WTC11 (cell line): ENCODE results near the gene ARMH1. TPM values are rescaled to one million over a fixed set of nuclear protein-coding genes. Genes with fewer than 3 reads are reported as not detected.

ENCODE experiments used
- ATAC-seq: fragments of 200-7000 bp; cut with Tn5 transposase; 2 replicates; pipeline ENCODE4 v1.10.0; 2021; ENCODE audit warnings: mild to moderate bottlenecking, moderate library complexity
- CTCF ChIA-PET: fragments of 300-600 bp; sonication (Branson Sonifier 250); formaldehyde crosslinking; loops from one replicate; lab custom pipeline; 2021; ENCODE audit warnings: antibody characterized with exemption; lab: Charles Lee
- POLR2A ChIA-PET: fragments of 350-600 bp; sonication (Branson Sonifier 250); formaldehyde crosslinking; loops from one replicate; lab custom pipeline; 2021; ENCODE audit warnings: antibody characterized with exemption; lab: Charles Lee
- DNase-seq: peaks from one replicate; pipeline ENCODE4 v3.0.0; 2021; ENCODE audit warnings: low spot score
- H3K27ac Mint-ChIP-seq: 2 replicates; pipeline ENCODE4 v1.8.0; 2021; ENCODE audit warnings: mixed read lengths
- H3K27me3 Mint-ChIP-seq: 2 replicates; pipeline ENCODE4 v1.8.0; 2021; ENCODE audit warnings: low read depth, mild to moderate bottlenecking, moderate library complexity, mixed read lengths
- H3K36me3 Mint-ChIP-seq: 2 replicates; pipeline ENCODE4 v1.8.0; 2021; ENCODE audit warnings: mixed read lengths
- H3K4me1 Mint-ChIP-seq: 2 replicates; pipeline ENCODE4 v1.8.0; 2022; ENCODE audit warnings: mixed read lengths
- H3K4me3 Mint-ChIP-seq: 2 replicates; pipeline ENCODE4 v1.8.0; 2021; ENCODE audit warnings: mild to moderate bottlenecking, moderate library complexity, mixed read lengths
- H3K9me3 Mint-ChIP-seq: 2 replicates; pipeline ENCODE4 v1.8.0; 2021; ENCODE audit warnings: mixed read lengths
- IRF2 ChIP-seq: sonication (generic); formaldehyde crosslinking; IDR thresholded peaks from 2 replicates; pipeline ENCODE4 v1.8.0; 2022; ENCODE audit warnings: low read depth, missing genetic modification reagents, borderline replicate concordance
- MYBL2 ChIP-seq: sonication (generic); formaldehyde crosslinking; IDR thresholded peaks from 2 replicates; pipeline ENCODE4 v1.8.1; 2023; ENCODE audit warnings: mild to moderate bottlenecking, moderate library complexity, missing genetic modification reagents
- NFYB ChIP-seq: sonication (generic); formaldehyde crosslinking; conservative IDR thresholded peaks from 2 replicates; pipeline ENCODE4 v1.8.0; 2022; ENCODE audit warnings: low read depth, missing genetic modification reagents
- ZNF317 ChIP-seq: sonication (generic); formaldehyde crosslinking; IDR thresholded peaks from 2 replicates; pipeline ENCODE4 v1.8.1; 2023; ENCODE audit warnings: low read depth, mild to moderate bottlenecking, moderate library complexity, missing genetic modification reagents, borderline replicate concordance
- ZNF416 ChIP-seq: fragments of 250-450 bp; sonication (Bioruptor Pico); IDR thresholded peaks from 2 replicates; pipeline ENCODE4 v1.9.0; 2021; ENCODE audit warnings: mild to moderate bottlenecking, inconsistent platforms
- total RNA-seq: library from RNA; stranded (reverse); gene quantifications from 3 replicates; pipeline ENCODE4 v1.2.3, GENCODE V29; 2021
- TF ChIP-seq, protein P1 (sequence below): sonication (generic); formaldehyde crosslinking; IDR thresholded peaks from 2 replicates; pipeline ENCODE4 v1.8.0; 2022; ENCODE audit warnings: missing genetic modification reagents
- TF ChIP-seq, protein P2 (sequence below): sonication (generic); formaldehyde crosslinking; IDR thresholded peaks from 2 replicates; pipeline ENCODE4 v1.8.0; 2023; ENCODE audit warnings: mild to moderate bottlenecking, missing genetic modification reagents
- TF ChIP-seq, protein P3 (sequence below): sonication (generic); formaldehyde crosslinking; conservative IDR thresholded peaks from 2 replicates; pipeline ENCODE4 v1.8.1; 2022; ENCODE audit warnings: mild to moderate bottlenecking, missing genetic modification reagents
- TF ChIP-seq, protein P4 (sequence below): fragments of 200-600 bp; IDR thresholded peaks from 2 replicates; pipeline ENCODE4 v1.8.0; 2022; ENCODE audit warnings: antibody characterized with exemption
- TF ChIP-seq, protein P5 (sequence below): sonication (generic); formaldehyde crosslinking; IDR thresholded peaks from 2 replicates; pipeline ENCODE4 v1.8.0; 2022; ENCODE audit warnings: mild to moderate bottlenecking, missing genetic modification reagents
- TF ChIP-seq, protein P6 (sequence below): fragments of 250-450 bp; sonication (Bioruptor Pico); IDR thresholded peaks from 2 replicates; pipeline ENCODE4 v1.9.0; 2021; ENCODE audit warnings: mild to moderate bottlenecking
- TF ChIP-seq, protein P7 (sequence below): sonication (generic); formaldehyde crosslinking; IDR thresholded peaks from 2 replicates; pipeline ENCODE4 v1.8.1; 2022; ENCODE audit warnings: mild to moderate bottlenecking, missing genetic modification reagents, moderate library complexity, borderline replicate concordance
- TF ChIP-seq, protein P8 (sequence below): sonication (generic); formaldehyde crosslinking; IDR thresholded peaks from 2 replicates; pipeline ENCODE4 v1.8.0; 2022; ENCODE audit warnings: mild to moderate bottlenecking, missing genetic modification reagents
- TF ChIP-seq, protein P9 (sequence below): sonication (generic); formaldehyde crosslinking; IDR thresholded peaks from 2 replicates; pipeline ENCODE4 v1.8.1; 2023; ENCODE audit warnings: mild to moderate bottlenecking, missing genetic modification reagents
- TF ChIP-seq, protein P10 (sequence below): sonication (generic); formaldehyde crosslinking; IDR thresholded peaks from 2 replicates; pipeline ENCODE4 v1.8.0; 2022; ENCODE audit warnings: mild to moderate bottlenecking, missing genetic modification reagents

ARMH1 gene
- total RNA-seq, 1 experiment from 2014 or later: 0.74 TPM

DNA sequence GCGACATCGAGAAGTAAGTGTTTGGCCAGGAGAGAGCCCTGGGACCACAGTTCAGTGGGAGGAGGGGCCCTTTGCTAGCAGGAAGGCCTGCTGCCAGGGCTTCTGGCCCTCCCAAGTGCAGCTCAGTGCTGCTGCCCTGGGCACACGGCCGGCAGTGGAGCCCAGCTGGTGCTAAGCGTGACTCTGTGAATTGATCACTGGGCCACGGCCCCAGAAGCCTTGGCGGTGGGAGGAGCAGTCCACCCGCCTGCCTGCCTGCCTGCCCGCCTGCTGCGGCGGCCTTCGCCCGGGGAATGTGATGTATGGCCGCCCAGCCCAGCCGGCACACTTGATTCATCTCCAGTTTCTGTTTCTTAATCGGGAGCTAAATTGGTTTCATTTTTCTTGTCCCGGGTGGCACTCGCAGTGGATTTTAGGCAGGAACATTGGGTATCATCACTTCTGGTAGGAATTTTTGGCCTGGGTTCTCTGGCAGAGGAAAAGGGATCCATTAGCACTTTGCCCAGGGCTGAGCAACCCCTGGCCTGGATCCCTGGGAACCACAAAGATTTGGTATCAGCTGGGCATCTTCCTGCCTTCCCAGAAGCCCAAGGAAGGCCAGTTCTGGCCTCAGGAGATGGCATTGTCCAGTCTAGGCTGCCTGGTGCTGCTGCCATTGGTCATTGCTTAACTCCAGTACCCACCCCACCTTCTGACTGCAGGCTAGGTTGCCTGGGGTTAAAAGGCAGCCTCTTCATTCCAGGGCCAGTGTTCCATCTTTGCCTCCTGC, 28.9 kb upstream of the ARMH1 start:
- POLR2A ChIA-PET: no interaction called here
- H3K27me3 Mint-ChIP-seq: no peaks in the 10 kb centered on the region
- H3K36me3 Mint-ChIP-seq: peaks cover 56% of the 10 kb centered on the region
- H3K4me1 Mint-ChIP-seq: peaks cover 18% of the 10 kb centered on the region
- DNase-seq: no peak
- H3K27ac Mint-ChIP-seq: no peak overlapping the region
- no peak for TF ChIP-seq IRF2 (CRISPR knock-in tag)
- no peak for TF ChIP-seq NFYB (CRISPR knock-in tag)
- TF ChIP-seq, protein P1, sequence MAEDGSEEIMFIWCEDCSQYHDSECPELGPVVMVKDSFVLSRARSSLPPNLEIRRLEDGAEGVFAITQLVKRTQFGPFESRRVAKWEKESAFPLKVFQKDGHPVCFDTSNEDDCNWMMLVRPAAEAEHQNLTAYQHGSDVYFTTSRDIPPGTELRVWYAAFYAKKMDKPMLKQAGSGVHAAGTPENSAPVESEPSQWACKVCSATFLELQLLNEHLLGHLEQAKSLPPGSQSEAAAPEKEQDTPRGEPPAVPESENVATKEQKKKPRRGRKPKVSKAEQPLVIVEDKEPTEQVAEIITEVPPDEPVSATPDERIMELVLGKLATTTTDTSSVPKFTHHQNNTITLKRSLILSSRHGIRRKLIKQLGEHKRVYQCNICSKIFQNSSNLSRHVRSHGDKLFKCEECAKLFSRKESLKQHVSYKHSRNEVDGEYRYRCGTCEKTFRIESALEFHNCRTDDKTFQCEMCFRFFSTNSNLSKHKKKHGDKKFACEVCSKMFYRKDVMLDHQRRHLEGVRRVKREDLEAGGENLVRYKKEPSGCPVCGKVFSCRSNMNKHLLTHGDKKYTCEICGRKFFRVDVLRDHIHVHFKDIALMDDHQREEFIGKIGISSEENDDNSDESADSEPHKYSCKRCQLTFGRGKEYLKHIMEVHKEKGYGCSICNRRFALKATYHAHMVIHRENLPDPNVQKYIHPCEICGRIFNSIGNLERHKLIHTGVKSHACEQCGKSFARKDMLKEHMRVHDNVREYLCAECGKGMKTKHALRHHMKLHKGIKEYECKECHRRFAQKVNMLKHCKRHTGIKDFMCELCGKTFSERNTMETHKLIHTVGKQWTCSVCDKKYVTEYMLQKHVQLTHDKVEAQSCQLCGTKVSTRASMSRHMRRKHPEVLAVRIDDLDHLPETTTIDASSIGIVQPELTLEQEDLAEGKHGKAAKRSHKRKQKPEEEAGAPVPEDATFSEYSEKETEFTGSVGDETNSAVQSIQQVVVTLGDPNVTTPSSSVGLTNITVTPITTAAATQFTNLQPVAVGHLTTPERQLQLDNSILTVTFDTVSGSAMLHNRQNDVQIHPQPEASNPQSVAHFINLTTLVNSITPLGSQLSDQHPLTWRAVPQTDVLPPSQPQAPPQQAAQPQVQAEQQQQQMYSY (CRISPR knock-in tag): no peak
- TF ChIP-seq, protein P2, sequence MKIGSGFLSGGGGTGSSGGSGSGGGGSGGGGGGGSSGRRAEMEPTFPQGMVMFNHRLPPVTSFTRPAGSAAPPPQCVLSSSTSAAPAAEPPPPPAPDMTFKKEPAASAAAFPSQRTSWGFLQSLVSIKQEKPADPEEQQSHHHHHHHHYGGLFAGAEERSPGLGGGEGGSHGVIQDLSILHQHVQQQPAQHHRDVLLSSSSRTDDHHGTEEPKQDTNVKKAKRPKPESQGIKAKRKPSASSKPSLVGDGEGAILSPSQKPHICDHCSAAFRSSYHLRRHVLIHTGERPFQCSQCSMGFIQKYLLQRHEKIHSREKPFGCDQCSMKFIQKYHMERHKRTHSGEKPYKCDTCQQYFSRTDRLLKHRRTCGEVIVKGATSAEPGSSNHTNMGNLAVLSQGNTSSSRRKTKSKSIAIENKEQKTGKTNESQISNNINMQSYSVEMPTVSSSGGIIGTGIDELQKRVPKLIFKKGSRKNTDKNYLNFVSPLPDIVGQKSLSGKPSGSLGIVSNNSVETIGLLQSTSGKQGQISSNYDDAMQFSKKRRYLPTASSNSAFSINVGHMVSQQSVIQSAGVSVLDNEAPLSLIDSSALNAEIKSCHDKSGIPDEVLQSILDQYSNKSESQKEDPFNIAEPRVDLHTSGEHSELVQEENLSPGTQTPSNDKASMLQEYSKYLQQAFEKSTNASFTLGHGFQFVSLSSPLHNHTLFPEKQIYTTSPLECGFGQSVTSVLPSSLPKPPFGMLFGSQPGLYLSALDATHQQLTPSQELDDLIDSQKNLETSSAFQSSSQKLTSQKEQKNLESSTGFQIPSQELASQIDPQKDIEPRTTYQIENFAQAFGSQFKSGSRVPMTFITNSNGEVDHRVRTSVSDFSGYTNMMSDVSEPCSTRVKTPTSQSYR (CRISPR knock-in tag): no peak
- TF ChIP-seq, protein P3, sequence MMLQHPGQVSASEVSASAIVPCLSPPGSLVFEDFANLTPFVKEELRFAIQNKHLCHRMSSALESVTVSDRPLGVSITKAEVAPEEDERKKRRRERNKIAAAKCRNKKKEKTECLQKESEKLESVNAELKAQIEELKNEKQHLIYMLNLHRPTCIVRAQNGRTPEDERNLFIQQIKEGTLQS (CRISPR knock-in tag): no peak
- TF ChIP-seq, protein P4, sequence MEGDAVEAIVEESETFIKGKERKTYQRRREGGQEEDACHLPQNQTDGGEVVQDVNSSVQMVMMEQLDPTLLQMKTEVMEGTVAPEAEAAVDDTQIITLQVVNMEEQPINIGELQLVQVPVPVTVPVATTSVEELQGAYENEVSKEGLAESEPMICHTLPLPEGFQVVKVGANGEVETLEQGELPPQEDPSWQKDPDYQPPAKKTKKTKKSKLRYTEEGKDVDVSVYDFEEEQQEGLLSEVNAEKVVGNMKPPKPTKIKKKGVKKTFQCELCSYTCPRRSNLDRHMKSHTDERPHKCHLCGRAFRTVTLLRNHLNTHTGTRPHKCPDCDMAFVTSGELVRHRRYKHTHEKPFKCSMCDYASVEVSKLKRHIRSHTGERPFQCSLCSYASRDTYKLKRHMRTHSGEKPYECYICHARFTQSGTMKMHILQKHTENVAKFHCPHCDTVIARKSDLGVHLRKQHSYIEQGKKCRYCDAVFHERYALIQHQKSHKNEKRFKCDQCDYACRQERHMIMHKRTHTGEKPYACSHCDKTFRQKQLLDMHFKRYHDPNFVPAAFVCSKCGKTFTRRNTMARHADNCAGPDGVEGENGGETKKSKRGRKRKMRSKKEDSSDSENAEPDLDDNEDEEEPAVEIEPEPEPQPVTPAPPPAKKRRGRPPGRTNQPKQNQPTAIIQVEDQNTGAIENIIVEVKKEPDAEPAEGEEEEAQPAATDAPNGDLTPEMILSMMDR: no peak
- no peak for TF ChIP-seq MYBL2
- no peak for TF ChIP-seq ZNF317 (CRISPR knock-in tag)
- no peak for TF ChIP-seq ZNF416
- TF ChIP-seq, protein P5, sequence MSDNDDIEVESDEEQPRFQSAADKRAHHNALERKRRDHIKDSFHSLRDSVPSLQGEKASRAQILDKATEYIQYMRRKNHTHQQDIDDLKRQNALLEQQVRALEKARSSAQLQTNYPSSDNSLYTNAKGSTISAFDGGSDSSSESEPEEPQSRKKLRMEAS (CRISPR knock-in tag): no peak
- TF ChIP-seq, protein P6, sequence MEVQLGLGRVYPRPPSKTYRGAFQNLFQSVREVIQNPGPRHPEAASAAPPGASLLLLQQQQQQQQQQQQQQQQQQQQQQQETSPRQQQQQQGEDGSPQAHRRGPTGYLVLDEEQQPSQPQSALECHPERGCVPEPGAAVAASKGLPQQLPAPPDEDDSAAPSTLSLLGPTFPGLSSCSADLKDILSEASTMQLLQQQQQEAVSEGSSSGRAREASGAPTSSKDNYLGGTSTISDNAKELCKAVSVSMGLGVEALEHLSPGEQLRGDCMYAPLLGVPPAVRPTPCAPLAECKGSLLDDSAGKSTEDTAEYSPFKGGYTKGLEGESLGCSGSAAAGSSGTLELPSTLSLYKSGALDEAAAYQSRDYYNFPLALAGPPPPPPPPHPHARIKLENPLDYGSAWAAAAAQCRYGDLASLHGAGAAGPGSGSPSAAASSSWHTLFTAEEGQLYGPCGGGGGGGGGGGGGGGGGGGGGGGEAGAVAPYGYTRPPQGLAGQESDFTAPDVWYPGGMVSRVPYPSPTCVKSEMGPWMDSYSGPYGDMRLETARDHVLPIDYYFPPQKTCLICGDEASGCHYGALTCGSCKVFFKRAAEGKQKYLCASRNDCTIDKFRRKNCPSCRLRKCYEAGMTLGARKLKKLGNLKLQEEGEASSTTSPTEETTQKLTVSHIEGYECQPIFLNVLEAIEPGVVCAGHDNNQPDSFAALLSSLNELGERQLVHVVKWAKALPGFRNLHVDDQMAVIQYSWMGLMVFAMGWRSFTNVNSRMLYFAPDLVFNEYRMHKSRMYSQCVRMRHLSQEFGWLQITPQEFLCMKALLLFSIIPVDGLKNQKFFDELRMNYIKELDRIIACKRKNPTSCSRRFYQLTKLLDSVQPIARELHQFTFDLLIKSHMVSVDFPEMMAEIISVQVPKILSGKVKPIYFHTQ (CRISPR knock-in tag): no peak
- TF ChIP-seq, protein P7, sequence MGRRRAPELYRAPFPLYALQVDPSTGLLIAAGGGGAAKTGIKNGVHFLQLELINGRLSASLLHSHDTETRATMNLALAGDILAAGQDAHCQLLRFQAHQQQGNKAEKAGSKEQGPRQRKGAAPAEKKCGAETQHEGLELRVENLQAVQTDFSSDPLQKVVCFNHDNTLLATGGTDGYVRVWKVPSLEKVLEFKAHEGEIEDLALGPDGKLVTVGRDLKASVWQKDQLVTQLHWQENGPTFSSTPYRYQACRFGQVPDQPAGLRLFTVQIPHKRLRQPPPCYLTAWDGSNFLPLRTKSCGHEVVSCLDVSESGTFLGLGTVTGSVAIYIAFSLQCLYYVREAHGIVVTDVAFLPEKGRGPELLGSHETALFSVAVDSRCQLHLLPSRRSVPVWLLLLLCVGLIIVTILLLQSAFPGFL: no peak
- TF ChIP-seq, protein P8, sequence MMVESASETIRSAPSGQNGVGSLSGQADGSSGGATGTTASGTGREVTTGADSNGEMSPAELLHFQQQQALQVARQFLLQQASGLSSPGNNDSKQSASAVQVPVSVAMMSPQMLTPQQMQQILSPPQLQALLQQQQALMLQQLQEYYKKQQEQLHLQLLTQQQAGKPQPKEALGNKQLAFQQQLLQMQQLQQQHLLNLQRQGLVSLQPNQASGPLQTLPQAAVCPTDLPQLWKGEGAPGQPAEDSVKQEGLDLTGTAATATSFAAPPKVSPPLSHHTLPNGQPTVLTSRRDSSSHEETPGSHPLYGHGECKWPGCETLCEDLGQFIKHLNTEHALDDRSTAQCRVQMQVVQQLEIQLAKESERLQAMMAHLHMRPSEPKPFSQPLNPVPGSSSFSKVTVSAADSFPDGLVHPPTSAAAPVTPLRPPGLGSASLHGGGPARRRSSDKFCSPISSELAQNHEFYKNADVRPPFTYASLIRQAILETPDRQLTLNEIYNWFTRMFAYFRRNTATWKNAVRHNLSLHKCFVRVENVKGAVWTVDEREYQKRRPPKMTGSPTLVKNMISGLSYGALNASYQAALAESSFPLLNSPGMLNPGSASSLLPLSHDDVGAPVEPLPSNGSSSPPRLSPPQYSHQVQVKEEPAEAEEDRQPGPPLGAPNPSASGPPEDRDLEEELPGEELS (CRISPR knock-in tag): no peak
- TF ChIP-seq, protein P9, sequence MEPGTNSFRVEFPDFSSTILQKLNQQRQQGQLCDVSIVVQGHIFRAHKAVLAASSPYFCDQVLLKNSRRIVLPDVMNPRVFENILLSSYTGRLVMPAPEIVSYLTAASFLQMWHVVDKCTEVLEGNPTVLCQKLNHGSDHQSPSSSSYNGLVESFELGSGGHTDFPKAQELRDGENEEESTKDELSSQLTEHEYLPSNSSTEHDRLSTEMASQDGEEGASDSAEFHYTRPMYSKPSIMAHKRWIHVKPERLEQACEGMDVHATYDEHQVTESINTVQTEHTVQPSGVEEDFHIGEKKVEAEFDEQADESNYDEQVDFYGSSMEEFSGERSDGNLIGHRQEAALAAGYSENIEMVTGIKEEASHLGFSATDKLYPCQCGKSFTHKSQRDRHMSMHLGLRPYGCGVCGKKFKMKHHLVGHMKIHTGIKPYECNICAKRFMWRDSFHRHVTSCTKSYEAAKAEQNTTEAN (CRISPR knock-in tag): no peak
- TF ChIP-seq, protein P10, sequence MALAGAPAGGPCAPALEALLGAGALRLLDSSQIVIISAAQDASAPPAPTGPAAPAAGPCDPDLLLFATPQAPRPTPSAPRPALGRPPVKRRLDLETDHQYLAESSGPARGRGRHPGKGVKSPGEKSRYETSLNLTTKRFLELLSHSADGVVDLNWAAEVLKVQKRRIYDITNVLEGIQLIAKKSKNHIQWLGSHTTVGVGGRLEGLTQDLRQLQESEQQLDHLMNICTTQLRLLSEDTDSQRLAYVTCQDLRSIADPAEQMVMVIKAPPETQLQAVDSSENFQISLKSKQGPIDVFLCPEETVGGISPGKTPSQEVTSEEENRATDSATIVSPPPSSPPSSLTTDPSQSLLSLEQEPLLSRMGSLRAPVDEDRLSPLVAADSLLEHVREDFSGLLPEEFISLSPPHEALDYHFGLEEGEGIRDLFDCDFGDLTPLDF (CRISPR knock-in tag): no peak
- ATAC-seq: no peak
- H3K9me3 Mint-ChIP-seq: no peaks in the 10 kb centered on the region
- CTCF ChIA-PET: no interaction called here
- H3K4me3 Mint-ChIP-seq: no peak overlapping the region
